Fibroblast of lung (primary cell): ENCODE data around the gene BZW2. TPM values are rescaled to one million over a fixed set of nuclear protein-coding genes. Genes with fewer than 3 reads are reported as not detected.

ENCODE experiments used
- DNase-seq, 2 donors: peaks; one replicate each; pipeline versions ENCODE4 v3.0.0 to v3.0.0-alpha.2; 2010; ENCODE audit warnings: low read depth in 2 of 2
- H2AFZ ChIP-seq: 2 replicates; pipeline ENCODE4 v1.5.1; 2012; ENCODE audit warnings: low read length, control low read depth, inconsistent platforms
- H3K27ac ChIP-seq: 2 replicates; pipeline ENCODE4 v1.5.1; 2011; ENCODE audit warnings: low read length, control low read depth; ENCODE audit not compliant: insufficient read depth
- H3K27me3 ChIP-seq: 2 replicates; pipeline ENCODE4 v1.5.1; 2011; ENCODE audit warnings: mild to moderate bottlenecking, low read length; ENCODE audit not compliant: control insufficient read depth, insufficient read depth
- H3K36me3 ChIP-seq: 2 replicates; pipeline ENCODE4 v1.5.1; 2011; ENCODE audit warnings: low read length; ENCODE audit not compliant: control insufficient read depth, insufficient read depth
- H3K4me1 ChIP-seq: 2 replicates; pipeline ENCODE4 v1.5.1; 2011; ENCODE audit warnings: low read length; ENCODE audit not compliant: control insufficient read depth, insufficient read depth; ENCODE audit errors: extremely low read depth
- H3K4me2 ChIP-seq: 2 replicates; pipeline ENCODE4 v1.5.1; 2011; ENCODE audit warnings: low read length, control low read depth; ENCODE audit not compliant: insufficient read depth; ENCODE audit errors: extremely low read depth
- H3K4me3 ChIP-seq, 4 experiments: fragments of 200-600 bp in 1 of 4; sonication (generic) in 1 of 4; replicated peaks in 1 of 4; 2 replicates each; pipeline ENCODE4 v1.5.1; 2011 to 2016; ENCODE audit warnings: low read length in 4 of 4, low read depth in 3 of 4, mild to moderate bottlenecking in 3 of 4, control low read depth in 2 of 4, inconsistent platforms in 1 of 4, mixed read lengths in 1 of 4; ENCODE audit not compliant: insufficient read depth in 1 of 4; ENCODE audit errors: control extremely low read depth in 1 of 4
- H3K79me2 ChIP-seq: 2 replicates; pipeline ENCODE4 v1.5.1; 2012; ENCODE audit warnings: mild to moderate bottlenecking, low read length, inconsistent platforms; ENCODE audit not compliant: control insufficient read depth, insufficient read depth
- H3K9ac ChIP-seq: 2 replicates; pipeline ENCODE4 v1.5.1; 2011; ENCODE audit warnings: mild to moderate bottlenecking, low read length, control low read depth; ENCODE audit not compliant: insufficient read depth
- H3K9me3 ChIP-seq: 2 replicates; pipeline ENCODE4 v1.5.1; 2012; ENCODE audit warnings: low read depth, low read length; ENCODE audit not compliant: control insufficient read depth, insufficient read depth
- H4K20me1 ChIP-seq: 2 replicates; pipeline ENCODE4 v1.5.1; 2011; ENCODE audit warnings: low read length; ENCODE audit not compliant: control insufficient read depth, insufficient read depth; ENCODE audit errors: extremely low read depth
- EZH2 ChIP-seq: IDR thresholded peaks from 2 replicates; pipeline ENCODE4 v1.5.1; 2012; ENCODE audit warnings: low read length, control low read depth, mild to moderate bottlenecking; ENCODE audit errors: missing control alignments
- polyA plus RNA-seq, 2 donors: library from polyadenylated mRNA; depleted of rRNA in 1 of 2; stranded (reverse) in 1 of 2; unstranded in 1 of 2; fragments of >200 nt; gene quantifications; 2 replicates each; pipeline ENCODE4 v1.2.1, GENCODE V29; 2011 to 2012; ENCODE audit warnings: missing spikeins in 1 of 2
- total RNA-seq: library from RNA; depleted of rRNA; stranded (reverse); fragments of >200 nt; gene quantifications from 2 replicates; pipeline ENCODE4 v1.2.1, GENCODE V29; 2014
- TF ChIP-seq, protein P1 (sequence below), 2 donors: IDR thresholded peaks in 1 of 2; conservative IDR thresholded peaks in 1 of 2; 1 replicate in 1 of 2; 2 replicates in 1 of 2; pipeline ENCODE4 v1.5.1; 2011 to 2012; ENCODE audit warnings: low read length in 2 of 2, control low read depth in 1 of 2, inconsistent platforms in 1 of 2, low read depth in 1 of 2, mild to moderate bottlenecking in 1 of 2

BZW2 gene
- total and polyA plus RNA-seq, 2 donors (not counting 1 experiment from before 2014, with no cell fraction given), result 43.3 to 88.8 TPM

DNA sequence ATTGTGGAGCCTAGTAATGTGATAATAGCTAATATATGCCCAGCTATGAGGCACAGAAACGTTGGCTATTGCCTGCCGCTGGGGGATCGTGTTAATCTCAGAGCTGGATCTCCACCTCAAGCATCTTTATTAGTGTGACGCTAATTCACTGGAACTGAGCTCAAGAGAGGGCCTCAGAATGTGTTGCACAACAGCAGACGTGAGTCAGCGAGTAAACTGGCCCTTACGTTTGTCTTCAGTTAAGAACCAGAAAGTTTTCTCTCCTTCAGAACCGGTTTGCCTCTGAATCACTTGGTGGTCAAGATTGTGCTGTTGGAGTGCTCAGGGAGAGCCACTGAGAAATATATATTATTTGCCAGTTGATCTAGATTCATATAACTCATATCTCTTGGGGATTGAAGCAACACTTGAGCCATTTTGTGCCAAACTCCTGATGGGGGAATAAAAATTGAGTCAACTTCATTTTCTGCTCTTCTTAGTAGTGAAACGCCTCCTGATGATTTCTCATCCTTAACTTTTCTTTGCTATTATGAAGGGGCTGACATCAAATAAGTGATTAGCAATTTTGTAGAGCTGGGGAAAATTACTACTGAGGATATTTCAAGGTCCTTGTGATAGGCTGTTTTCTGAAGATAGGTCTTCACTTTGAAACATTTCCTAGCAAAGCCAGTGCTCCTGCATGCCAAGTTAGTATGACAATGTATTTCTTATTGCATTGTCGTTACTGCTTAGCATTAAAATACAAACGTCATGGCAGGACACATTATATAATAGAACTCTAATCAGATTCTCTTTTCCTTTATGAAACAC is 22.3 kb downstream of the BZW2 start:
- Histone ChIP-seq H3K9me3 (no peaks in the 10 kb centered on the region), H3K27ac (peak overlapping the region; percentile 44), H2AFZ (no peak overlapping the region), H3K9ac (no peak overlapping the region), H3K4me3 (no peak overlapping the region), H3K79me2 (peaks cover 12% of the 10 kb centered on the region), H3K36me3 (peaks cover 2% of the 10 kb centered on the region), H3K27me3 (no peaks in the 10 kb centered on the region), H3K4me2 (peak overlapping the region; percentile 27), H4K20me1 (no peaks in the 10 kb centered on the region), H3K4me1 (peaks cover 17% of the 10 kb centered on the region)
- TF ChIP-seq EZH2, result no peak
- TF ChIP-seq, protein P1, sequence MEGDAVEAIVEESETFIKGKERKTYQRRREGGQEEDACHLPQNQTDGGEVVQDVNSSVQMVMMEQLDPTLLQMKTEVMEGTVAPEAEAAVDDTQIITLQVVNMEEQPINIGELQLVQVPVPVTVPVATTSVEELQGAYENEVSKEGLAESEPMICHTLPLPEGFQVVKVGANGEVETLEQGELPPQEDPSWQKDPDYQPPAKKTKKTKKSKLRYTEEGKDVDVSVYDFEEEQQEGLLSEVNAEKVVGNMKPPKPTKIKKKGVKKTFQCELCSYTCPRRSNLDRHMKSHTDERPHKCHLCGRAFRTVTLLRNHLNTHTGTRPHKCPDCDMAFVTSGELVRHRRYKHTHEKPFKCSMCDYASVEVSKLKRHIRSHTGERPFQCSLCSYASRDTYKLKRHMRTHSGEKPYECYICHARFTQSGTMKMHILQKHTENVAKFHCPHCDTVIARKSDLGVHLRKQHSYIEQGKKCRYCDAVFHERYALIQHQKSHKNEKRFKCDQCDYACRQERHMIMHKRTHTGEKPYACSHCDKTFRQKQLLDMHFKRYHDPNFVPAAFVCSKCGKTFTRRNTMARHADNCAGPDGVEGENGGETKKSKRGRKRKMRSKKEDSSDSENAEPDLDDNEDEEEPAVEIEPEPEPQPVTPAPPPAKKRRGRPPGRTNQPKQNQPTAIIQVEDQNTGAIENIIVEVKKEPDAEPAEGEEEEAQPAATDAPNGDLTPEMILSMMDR (conservative IDR thresholded peaks at IDR 0.05 in 1 of 2, IDR thresholded peaks at IDR 0.05 in 1 of 2; ENCODE audit: low read depth in 1 of 2, low read length in 2 of 2), result peak in 1 of 2 donors; percentile 23
- peak; percentile 100 for DNase-seq

DNA sequence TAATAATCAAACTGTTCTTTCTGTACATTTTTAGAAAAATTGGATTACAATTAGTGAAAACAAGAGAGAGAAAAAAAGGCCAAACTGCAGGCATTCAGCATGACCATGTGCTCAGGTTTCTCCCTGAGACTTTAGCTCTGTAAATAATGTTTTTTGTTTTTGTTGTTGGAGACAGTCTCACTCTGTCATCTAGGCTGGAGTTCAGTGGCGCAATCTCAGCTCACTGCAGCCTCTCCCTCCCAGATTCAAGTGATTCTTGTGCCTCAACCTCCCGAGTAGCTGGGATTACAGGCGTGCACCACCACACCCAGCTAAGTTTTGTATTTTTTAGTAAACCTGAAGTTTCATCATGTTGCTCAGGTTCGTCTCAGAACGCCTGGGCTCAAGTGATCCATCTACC is 23.0 kb downstream of the BZW2 start:
- Histone ChIP-seq H2AFZ (no peak overlapping the region), H3K4me2 (no peak overlapping the region), H3K79me2 (peaks cover 12% of the 10 kb centered on the region), H3K4me1 (peaks cover 17% of the 10 kb centered on the region), H3K9me3 (no peaks in the 10 kb centered on the region), H3K4me3 (no peak overlapping the region), H3K36me3 (peaks cover 2% of the 10 kb centered on the region), H3K9ac (no peak overlapping the region), H3K27ac (peak overlapping the region; percentile 44), H3K27me3 (no peaks in the 10 kb centered on the region), H4K20me1 (no peaks in the 10 kb centered on the region)
- peak in 1 of 2 donors; percentile 44 for DNase-seq
- TF ChIP-seq, protein P1 (conservative IDR thresholded peaks at IDR 0.05 in 1 of 2, IDR thresholded peaks at IDR 0.05 in 1 of 2; ENCODE audit: low read depth in 1 of 2, low read length in 2 of 2), result no peak
- no peak for TF ChIP-seq EZH2

DNA sequence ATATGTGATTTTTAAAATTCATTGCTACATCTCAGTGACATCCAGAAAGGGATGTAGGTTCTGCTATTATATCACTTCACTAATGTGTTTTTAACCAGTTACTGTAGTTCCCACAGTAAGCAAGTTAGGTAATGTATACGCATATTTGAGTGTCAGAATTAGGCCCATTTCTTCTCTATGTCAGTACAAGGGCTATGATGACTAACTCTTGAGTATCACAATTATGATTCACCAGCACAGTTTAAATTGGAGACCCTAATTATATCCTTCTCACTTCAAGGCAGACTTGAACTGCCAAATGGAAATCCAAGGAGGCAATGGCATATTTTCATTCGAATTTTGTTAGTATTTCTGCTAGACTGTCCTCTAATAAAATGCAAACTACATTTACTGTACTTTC is 23.6 kb downstream of the BZW2 start:
- Histone ChIP-seq H2AFZ (no peak overlapping the region), H3K36me3 (peaks cover 2% of the 10 kb centered on the region), H3K4me3 (no peak overlapping the region), H4K20me1 (no peaks in the 10 kb centered on the region), H3K9me3 (no peaks in the 10 kb centered on the region), H3K4me1 (peaks cover 17% of the 10 kb centered on the region), H3K79me2 (peaks cover 10% of the 10 kb centered on the region), H3K27ac (peak overlapping the region; percentile 49), H3K4me2 (peak overlapping the region; percentile 54), H3K9ac (no peak overlapping the region), H3K27me3 (no peaks in the 10 kb centered on the region)
- peak; percentile 51 to 84 for DNase-seq
- no peak for TF ChIP-seq EZH2
- TF ChIP-seq, protein P1 (conservative IDR thresholded peaks at IDR 0.05 in 1 of 2, IDR thresholded peaks at IDR 0.05 in 1 of 2; ENCODE audit: low read depth in 1 of 2, low read length in 2 of 2), result no peak
